HG02798 (cell line): ENCODE results near the gene ZNF19.
"Not testable (repeated sequence)": the region's sequence is repeated elsewhere in the genome, so short reads cannot be mapped to it uniquely, and the experiment has no call there.

ENCODE experiments used
- ATAC-seq: cut with Tn5 transposase; IDR thresholded peaks from one replicate; pipeline ENCODE4 v1.9.1; 2021; ENCODE audit warnings: mild to moderate bottlenecking; ENCODE audit not compliant: unreplicated experiment, poor library complexity

Gene ZNF19

GRCh38 chr16:71489122-71489521, at the start of gene ZNF19:
Gene ZNF19, minus strand, starts transcription at chr16:71489324. Its CDS starts 7,210 bp downstream, at chr16:71482114.
- no peak for ATAC-seq

DNA sequence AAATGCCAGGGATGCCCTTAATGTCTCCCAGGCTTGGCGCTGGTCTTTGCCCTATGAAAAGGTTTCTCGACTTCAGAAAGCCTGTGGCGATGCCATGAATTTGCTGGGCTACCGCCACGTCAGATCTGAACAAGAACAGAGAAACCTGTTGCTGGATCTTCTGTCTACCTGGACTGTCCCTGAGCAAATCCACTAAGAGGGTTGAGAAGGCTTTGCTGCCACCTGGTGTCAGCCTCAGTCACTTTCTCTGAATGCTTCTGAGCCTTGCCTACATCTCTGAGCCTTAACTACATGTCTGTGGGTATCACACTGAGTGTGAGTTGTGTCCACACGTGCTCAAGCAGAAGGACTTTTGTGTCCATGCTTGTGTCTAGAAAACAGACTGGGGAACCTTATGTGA, 48.5 kb upstream of the ZNF19 start:
- ATAC-seq, result peak; percentile 79

GRCh38 chr16:71536752-71537499, 47.8 kb upstream of the ZNF19 start:
- ATAC-seq, result no peak

GRCh38 chr16:71532366-71532765, 43.2 kb upstream of the ZNF19 start:
- ATAC-seq, result no peak

DNA sequence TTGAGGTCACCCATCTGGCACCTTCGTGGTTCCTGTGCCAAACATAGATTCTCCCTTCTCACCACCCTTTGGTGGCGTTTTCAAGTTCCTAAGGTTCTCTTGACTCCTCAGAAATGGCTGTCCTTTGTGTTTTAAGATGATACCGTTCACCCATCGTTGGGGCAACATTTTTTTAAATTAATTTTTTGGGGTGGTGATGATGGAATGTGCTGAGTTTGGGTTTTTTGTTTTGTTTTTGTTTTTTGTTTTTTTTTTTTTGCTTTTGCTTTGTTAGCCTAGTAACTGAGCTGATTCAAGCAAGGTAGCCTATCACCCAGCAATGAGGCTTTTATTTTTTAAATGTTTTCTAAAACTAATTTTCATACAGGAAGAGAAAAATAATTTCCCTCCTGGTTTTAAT, 39.7 kb upstream of the ZNF19 start:
- no peak for ATAC-seq

DNA sequence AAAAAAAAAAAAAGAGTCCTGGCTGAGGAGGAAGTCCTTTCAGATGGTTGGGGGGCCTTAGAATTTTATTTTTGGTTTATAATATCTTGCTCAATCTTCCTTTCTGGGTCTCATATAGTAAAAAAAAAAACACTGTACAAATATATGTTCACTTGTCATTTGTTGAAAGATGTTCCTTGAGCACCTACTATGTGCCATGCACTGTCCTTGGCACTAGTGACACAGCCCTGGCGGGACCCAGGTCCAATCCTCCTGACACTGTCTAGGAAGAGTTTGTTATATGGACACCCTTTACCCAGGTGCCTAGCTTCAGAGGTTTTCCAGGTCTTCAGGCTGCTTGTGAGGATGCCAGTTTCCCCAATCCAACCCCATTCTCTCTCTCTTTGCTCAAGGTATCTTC, 39.1 kb upstream of the ZNF19 start:
- no peak for ATAC-seq

DNA sequence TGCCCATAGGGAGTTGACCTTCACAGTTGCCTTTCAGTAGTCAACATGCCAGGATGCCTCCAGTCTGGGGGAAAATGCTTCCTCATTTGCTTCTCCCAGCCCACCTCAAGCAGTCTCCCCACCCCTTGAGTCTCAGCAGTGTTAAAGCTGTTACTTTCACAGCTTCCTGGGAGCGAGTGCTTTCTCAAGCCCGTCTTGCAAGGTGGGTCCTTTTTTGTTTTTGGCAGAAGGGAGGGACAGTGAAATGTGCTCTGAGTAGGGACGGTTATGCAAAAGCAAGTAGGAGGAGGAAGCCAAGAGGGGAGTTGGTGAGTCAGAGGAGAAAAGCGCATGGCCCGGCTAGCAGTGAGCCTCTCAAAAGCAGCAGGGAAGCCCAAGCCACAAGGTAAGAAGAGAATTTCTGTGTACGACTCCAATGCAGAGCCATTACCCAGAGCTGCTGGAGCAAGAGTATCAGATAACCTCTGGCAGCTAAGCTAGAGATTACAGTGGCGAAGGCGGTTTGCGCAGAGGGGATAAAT, 37.0 kb upstream of the ZNF19 start, which contains the start of gene CHST4:
Gene CHST4, plus strand, starts transcription at position 316 of the 521 bp plus-strand sequence. CDS start 10,252 bp downstream, outside the sequence.
- no peak for ATAC-seq

DNA sequence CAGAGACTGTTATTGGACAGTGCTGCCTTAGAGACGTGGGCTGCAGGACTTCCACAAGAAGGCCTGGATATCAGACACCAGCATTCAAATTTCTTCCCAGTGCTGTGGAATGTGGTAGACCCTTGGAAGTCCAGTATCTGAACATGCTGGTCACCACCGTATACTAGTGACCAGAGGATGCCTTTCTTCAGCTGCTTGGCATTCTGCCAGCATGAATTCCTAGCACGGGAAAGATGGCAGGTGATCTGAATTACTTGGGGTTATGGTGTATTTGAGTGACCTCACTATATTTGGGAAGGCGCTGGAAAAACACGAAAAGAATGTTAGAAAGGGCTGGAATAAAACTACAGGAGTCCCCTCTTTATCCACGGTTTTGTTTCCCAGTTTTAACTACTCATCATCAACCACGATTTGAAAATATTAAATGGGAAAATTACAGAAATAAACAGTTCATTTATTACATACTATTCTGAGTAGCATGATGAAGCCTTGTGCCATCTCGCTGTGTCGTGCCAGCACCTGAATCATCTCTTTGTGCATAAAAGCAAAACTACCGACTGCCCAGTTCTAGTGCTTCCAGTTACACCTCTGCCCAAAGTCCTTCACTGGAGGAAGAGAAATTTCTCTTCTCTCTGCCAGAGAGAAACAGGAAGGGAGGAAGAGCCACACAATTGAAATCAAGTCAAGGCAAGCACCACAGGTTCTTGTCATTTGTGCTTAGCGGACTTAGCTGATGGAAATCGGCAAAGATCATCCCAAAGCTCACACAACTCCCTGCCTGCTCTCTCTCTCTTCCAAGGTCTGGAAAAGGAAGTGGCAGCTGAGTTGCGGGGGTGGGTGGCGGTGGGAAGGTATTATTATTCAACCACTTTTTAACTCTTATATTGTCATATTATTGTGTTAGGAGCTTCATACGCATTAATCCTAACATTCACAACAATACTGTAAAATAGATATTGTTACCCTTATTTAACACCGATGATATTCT, 35.7 kb upstream of the ZNF19 start:
- ATAC-seq, result no peak

DNA sequence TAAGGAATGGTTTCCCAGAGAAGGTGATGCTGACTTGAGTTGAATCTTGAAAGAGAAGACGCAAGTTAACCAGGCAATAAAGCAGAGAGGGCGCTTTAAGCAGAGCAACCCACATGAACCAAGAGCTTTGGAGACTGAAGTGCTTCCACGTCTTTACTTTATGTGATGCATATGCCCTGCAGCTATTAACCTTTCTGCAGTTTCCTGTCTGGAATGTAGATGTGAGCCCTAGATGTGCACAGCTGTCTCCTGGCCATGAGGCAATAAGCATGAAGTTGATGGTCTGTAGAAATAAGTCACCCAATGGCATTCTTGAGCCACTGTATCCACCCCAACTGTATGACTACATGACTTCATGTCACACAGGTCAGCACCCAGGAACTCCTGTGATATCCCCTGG, 31.4 kb upstream of the ZNF19 start:
- no peak for ATAC-seq

DNA sequence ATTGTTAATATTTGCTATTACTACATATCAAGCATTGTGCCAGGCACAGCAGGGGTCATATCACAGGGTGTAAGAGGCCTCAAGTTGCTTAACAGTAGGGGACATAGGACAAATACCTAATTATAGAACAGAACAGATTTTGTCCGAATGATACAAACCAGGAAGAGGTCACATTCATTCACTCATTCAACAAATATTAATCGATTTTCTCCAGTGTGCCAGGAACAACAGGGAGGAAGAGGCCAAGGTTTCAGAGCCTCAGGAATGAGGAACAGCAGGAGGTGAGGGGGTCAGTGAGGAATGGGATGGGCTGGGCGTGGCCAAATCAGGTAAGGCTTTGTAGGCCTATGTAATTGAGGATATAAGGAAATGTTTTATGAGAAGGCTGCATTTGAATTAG, 25.9 kb upstream of the ZNF19 start:
- no peak for ATAC-seq

DNA sequence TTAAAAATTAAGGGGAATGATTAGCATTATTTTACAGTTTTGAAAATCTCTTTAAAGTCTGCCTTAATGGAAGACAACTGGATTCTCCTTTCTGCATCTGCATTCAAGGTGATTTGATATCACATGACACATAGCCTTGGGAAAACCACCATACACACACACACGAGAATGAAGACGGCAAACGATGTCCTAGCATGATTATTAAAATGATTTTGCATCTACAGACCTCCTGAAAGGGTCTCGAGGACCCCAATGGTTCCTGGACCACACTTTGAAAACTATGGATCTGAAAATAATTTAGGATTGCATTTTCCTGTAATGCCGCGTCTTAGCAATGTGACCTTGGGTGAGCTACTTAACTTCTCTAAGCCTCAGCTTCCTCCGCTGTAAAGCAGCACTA, 25.4 kb upstream of the ZNF19 start:
- no peak for ATAC-seq

DNA sequence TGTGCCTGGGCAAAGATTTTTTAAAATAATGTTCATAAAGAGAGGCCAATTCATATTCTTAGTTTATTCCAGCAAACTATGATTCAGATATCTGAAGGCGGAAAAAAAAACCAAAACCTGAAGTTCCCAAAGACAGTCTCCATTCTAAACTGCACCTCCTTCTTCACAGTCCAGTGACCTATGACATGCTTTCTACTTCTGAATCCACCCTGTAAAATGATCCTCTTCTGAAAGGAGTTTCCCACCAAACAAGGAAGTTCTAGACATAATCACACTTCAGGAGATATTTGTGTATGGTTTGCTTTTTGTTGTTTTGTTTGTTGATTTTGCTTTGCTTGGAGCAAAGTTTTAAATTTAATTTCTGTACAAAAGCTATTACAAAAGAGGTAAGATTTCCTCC, 24.2 kb upstream of the ZNF19 start:
- no peak for ATAC-seq

- ATAC-seq, result no peak
Measured at GRCh38 chr16:71507061-71507460, 17.9 kb upstream of the ZNF19 start.

DNA sequence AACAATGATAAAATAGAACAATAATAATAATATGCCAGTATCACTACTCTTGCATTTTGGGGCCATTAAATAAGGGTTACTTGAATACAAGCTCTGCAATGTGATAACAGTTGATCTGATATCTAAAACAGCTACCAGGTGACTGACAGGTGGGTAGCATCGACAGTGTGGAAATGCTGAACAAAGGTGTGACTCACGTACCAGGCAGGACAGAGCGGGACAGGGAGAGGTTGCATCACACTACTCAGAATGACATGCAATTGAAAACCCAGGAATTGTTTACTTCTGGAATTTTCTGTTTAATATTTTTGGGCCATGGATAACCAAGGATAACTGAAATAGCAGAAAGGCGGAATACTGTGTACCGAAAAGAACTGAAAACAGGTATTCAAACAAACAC, 15.8 kb upstream of the ZNF19 start:
- ATAC-seq, result no peak

- not testable (repeated sequence) for ATAC-seq
Measured at GRCh38 chr16:71504051-71504450, 14.9 kb upstream of the ZNF19 start.

GRCh38 chr16:71501547-71501946, 12.4 kb upstream of the ZNF19 start:
- no peak for ATAC-seq

DNA sequence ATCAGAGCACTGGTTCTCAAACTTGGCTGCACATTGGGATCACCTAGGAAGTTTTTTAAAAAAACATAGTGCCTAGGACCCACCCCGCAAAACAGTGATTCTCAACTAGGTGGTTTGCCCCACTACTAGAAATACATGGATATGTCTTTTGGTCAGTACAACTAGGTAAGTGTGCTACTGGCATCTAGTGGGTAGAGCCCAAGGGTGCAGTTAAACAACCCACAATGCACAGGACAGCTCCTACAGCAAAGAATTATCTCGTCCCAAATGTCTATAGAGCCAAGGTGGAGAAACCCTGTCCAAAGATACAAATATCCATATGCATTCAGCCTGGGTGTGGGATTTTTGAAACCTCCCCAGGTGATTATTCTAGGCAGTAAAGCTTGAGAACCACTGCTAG, 11.8 kb upstream of the ZNF19 start:
- ATAC-seq, result no peak

DNA sequence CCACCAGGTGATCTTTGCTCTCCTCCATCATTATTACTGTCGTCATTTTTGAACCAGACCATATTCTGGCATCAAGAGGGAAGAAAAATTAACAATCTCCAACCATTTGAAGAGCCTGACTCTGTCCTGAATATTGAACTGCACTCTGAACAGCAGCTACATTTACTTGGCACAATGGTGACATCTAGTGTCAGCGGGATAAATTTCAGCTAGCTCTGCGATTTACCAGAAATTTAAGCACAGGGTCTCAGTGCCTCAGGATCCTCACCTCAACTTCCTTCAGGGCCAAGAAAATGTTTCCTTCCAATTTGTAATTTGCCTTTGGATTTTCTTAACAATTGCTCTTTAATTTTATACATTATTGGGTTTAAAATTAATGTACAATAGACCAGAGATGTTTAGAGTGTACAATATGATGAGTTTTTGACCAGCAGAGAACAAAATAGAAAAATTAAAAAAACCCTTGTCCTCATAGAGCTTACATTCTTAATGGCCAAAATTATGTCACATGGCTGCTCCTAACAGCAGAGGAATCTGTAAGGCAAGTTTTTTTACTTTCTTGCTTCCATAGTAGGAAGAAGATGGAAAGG, 10.7 kb upstream of the ZNF19 start:
- peak; percentile 79 for ATAC-seq

DNA sequence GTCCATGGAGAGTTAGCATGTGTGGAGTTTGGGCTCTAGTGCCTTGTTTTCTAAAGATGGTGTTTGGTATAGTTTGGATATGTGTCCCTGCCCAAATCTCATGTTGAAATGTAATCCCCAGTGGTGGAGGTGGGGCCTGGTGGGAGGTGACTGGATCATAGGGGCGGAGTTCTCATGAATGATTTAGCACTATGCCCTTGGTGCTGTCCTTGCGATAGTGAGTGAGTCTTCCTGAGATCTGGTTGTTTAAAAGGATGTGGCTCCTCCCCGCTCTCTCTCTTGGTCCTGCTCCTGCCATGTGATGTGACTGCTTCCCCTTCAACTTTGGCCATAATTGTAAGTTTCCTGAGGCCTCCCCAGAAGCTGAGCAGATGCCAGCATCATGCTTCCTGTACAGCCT, 8.9 kb upstream of the ZNF19 start:
- no peak for ATAC-seq

DNA sequence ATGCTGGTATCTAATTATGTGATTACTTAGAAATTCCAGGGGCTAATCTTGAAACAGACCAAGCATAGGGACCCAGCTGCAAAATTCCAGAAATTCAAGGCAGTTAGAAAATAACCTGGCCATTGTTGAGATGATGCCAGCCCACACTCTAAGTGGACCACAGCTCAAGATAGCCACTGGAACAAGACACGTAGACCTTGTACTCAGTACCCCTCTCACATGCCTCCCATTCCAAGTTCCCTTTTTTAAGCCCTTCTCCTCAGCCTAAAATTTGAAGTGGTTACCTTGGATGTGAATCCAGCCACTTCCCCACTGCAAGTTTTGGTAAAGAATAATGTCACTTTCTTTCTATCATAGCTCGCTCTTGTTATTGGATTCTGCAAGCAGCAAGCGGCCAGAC, 4.1 kb upstream of the ZNF19 start:
- no peak for ATAC-seq

DNA sequence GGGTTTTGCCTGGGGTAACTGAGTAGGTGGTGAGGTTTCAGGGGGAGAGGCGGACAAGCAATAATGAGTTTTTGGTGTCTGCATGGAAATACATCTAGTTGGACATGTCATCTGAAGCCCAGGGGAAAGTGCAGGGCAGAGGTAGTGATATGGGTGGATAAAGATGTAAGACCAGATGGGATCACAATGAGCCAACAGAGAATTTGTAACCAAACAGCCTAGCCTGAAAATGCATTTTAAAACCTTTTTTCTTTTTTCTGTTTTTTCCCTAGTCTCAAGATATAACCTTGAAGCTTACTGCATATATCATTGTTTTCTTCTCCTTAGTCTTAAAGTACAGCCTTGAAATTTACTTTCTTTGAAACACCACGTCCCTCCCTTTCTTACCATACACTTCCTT, 3.7 kb upstream of the ZNF19 start:
- ATAC-seq, result no peak
